Activated CD8-positive, alpha-beta memory T cell treated with anti-CD3 and anti-CD28 coated beads, Interleukin-2, amount 50 U/mL, for 1 hour (primary cell): ENCODE measurements around the gene CD93.

ENCODE experiments used
- DNase-seq: peaks from one replicate; pipeline ENCODE4 v3.0.0-alpha.2; 2020; ENCODE audit errors: extremely low read depth

The CD93 gene

GRCh38 chr20:23086056-23086566 lies at the start of gene CD93:
Gene CD93, minus strand, starts transcription at chr20:23086324. Its CDS starts 132 bp downstream, at chr20:23086192.
- DNase-seq = no peak

GRCh38 chr20:23133560-23133998 lies 47.5 kb upstream of the CD93 start:
- no peak for DNase-seq

- DNase-seq = no peak
Observed at GRCh38 chr20:23132930-23133559, 46.9 kb upstream of the CD93 start.

- no peak for DNase-seq
Observed at GRCh38 chr20:23132293-23132929, 46.3 kb upstream of the CD93 start.

GRCh38 chr20:23131766-23132165 lies 45.6 kb upstream of the CD93 start:
- no peak for DNase-seq

- DNase-seq = no peak
Observed at GRCh38 chr20:23130622-23131140, 44.6 kb upstream of the CD93 start.

GRCh38 chr20:23129891-23130621 lies 43.9 kb upstream of the CD93 start:
- DNase-seq = no peak

- DNase-seq = no peak
Observed at GRCh38 chr20:23129266-23129665, 43.1 kb upstream of the CD93 start.

- no peak for DNase-seq
Observed at GRCh38 chr20:23128461-23129125, 42.5 kb upstream of the CD93 start.

- no peak for DNase-seq
Observed at GRCh38 chr20:23127506-23128279, 41.6 kb upstream of the CD93 start.

GRCh38 chr20:23126281-23127061 lies 40.3 kb upstream of the CD93 start:
- DNase-seq = no peak

GRCh38 chr20:23125625-23126191 lies 39.6 kb upstream of the CD93 start:
- no peak for DNase-seq

- no peak for DNase-seq
Observed at GRCh38 chr20:23125159-23125558, 39.0 kb upstream of the CD93 start.

- DNase-seq = no peak
Observed at GRCh38 chr20:23123886-23124285, 37.8 kb upstream of the CD93 start.

GRCh38 chr20:23122796-23123655 lies 36.9 kb upstream of the CD93 start:
- DNase-seq = no peak

- DNase-seq = no peak
Observed at GRCh38 chr20:23122321-23122720, 36.2 kb upstream of the CD93 start.

- DNase-seq = no peak
Observed at GRCh38 chr20:23121751-23122320, 35.7 kb upstream of the CD93 start.

GRCh38 chr20:23120936-23121750 lies 35.0 kb upstream of the CD93 start:
- DNase-seq = no peak
